ENCODE data around the gene SHE. TPM values are rescaled to one million over a fixed set of nuclear protein-coding genes. Genes with fewer than 3 reads are reported as not detected.
A peak's percentile ranks its signal among the peaks of the same experiment; 100 is the strongest.

SHE gene
- total RNA-seq, 1 experiment from 2014 or later: 0.11 TPM

DNA sequence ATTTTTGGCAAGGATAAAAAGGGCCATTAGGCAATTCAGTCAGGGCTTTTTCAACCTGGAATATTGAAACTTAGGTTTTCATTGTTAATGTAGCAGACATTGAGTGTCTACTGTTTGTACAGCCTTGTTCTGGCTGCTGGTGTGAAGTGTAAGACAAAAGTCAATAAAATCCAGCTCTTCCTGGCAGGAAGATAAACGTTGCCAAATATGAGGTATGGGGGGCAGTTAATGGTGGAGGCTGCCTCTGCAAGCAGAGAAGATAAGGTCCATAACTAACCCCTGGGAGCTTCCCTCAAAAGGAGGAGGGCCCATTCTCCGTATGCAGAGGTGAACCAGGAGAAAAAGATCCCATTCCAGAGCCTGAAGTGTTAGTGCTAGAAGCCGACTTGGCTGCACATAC, 19.5 kb upstream of the SHE start:
- in situ Hi-C loops (cut with HindIII; ENCODE audit: low pct_unique_long_range_greater_than_20kb, low sequenced_read_pairs): no loop called here
- no peak for DNase-seq (ENCODE audit: low read depth, low spot score)

DNA sequence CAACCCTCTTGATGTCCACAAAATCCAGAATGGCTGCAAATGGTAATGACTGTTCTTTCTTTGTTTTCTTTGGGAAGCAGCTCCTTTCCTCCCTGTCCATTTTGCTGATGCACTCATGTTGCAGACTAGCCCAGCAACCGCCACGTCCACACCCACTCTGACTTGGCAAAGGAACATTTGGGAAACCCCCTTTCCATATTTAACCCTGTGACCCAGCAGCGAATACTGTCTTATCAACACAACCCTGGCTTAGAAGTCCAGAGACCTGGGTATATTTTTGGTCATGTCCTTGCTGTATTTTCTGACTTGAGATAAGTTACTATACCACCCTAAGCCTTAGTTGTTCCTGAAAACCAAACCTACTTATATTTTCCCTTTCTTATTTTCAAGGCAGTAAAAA, 18.1 kb upstream of the SHE start:
- in situ Hi-C loops (cut with HindIII; ENCODE audit: low pct_unique_long_range_greater_than_20kb, low sequenced_read_pairs): no loop called here

DNA sequence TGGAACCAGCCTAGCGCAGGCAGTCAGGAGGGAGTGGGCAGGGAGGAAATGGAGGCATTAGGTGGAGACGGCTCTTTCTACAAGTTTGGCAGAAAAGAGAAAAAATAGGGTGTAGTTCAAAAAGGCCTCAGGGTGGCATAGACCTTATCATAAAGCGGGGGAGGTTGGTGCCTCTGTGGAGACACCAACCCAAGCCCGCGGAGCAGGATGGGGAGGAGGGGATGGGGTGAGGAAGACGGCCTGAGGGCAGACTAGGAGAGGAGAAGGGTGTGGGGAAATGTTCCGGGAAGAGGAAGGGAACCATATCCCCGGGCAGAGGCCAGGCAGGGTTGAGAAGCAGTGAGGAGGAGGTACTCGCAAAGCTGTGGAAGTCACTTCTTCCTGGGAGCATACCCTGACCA, 17.4 kb upstream of the SHE start:
- DNase-seq (ENCODE audit: low read depth, low spot score): no peak
- in situ Hi-C loops (cut with HindIII; ENCODE audit: low pct_unique_long_range_greater_than_20kb, low sequenced_read_pairs): no loop called here

More for the DNA sequence above, 18.1 kb upstream of the SHE start:
- DNase-seq (ENCODE audit: low read depth, low spot score): no peak

DNA sequence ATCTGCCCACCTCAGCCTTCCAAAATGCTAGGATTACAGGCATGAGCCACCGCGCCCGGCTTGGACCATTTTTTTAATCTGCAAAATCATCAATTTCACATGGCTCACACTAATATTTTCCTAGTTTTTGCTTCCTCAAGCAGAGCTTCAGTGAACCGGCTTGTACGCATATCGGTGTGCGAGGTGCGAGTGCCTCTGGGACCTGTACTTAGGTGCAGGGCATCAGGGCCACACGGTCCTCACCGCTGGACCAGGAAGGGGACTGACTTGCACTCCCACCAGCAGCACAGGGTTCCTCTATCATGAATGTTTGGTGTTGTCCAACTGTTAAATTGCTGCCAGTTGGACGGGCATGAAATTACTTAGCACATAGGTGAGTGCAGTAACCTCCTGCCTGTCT, 15.4 kb upstream of the SHE start:
- in situ Hi-C loops (cut with HindIII; ENCODE audit: low pct_unique_long_range_greater_than_20kb, low sequenced_read_pairs): no loop called here
- no peak for DNase-seq (ENCODE audit: low read depth, low spot score)

DNA sequence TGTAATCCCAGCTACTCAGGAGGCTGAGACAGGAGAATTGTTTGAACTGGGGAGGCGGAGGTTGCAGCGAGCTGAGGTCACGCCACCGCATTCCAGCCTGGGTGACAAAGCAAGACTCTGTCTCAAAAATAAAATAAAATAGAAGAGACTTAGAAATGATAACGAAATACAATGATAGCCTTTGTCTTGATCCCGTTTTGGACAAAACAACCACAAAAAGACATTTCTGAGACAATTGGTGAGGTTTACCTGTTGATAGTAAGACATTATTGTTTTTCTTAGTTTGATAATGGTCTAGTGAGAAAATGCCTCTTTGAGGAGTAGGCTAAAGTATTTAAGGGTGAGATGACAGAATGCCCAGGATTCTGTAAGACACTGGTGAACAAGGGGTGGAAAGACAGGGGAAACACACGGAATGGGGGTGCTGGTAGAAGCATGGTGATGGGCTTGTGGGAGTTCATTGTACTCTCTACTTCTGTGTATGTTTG, 11.9 kb upstream of the SHE start:
- in situ Hi-C loops (cut with HindIII; ENCODE audit: low pct_unique_long_range_greater_than_20kb, low sequenced_read_pairs): no loop called here
- no peak for DNase-seq (ENCODE audit: low read depth, low spot score)

DNA sequence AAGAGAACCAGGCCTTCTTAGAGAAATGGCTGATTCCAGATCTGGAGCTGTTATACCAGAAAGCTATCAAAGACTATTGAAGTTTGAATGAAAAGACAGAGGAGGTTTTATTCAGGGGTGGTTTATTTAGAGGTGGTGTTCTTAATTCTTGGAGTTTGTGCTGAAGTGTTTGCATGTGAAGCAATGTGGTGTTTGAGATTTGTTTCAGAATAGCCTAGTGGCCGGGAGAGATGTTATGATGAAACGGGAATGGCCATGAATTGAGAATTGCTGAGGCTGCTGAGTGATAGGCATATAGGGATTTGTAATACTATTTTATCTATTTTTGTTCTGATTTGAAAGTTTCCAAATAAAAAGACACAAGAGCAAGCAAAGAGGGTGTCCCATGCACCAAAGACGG, 10.5 kb upstream of the SHE start:
- DNase-seq (ENCODE audit: low read depth, low spot score): no peak
- in situ Hi-C loops (cut with HindIII; ENCODE audit: low pct_unique_long_range_greater_than_20kb, low sequenced_read_pairs): no loop called here

DNA sequence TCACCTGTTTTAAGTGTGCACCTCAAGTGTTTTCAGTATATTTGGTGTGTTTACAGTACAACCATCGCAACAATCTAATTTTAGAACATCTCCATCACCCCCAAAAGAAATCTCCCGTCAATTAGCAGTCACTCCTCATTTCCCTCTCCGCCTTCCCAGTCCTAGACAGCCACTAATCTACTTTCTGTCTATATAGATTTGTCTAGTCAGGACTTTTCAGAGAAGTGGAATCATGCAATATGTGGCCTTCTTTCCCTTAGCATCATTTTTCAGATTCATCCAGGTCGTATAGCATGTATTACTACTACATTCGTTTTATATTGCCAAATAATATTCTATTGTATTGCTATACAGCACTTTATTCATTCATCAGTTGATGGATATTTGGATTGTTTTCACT, 1.7 kb upstream of the SHE start:
- in situ Hi-C loops (cut with HindIII; ENCODE audit: low pct_unique_long_range_greater_than_20kb, low sequenced_read_pairs): no loop called here
- no peak for DNase-seq (ENCODE audit: low read depth, low spot score)

DNA sequence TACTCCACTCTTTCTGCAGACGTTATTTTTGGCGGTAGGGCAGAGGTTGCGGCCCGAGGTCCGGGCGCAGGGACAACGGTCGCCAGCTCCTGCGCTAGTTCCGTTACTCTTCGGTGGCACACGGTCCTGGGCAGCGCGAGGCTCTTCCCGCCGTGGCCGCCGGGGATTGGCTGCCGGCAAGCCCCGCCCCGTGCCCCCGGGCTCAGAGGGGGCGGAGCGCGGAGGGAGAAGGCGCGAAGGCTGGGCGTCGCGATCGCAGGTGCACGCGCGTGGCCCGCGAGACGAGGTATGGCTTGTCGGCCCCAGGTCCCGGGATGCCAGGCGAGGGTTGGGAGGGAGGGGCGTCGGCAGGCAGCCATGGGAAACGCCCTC, 518 bp upstream of the SHE start:
- no peak for DNase-seq (ENCODE audit: low read depth, low spot score)
- in situ Hi-C loops (cut with HindIII; ENCODE audit: low pct_unique_long_range_greater_than_20kb, low sequenced_read_pairs): no loop called here

DNA sequence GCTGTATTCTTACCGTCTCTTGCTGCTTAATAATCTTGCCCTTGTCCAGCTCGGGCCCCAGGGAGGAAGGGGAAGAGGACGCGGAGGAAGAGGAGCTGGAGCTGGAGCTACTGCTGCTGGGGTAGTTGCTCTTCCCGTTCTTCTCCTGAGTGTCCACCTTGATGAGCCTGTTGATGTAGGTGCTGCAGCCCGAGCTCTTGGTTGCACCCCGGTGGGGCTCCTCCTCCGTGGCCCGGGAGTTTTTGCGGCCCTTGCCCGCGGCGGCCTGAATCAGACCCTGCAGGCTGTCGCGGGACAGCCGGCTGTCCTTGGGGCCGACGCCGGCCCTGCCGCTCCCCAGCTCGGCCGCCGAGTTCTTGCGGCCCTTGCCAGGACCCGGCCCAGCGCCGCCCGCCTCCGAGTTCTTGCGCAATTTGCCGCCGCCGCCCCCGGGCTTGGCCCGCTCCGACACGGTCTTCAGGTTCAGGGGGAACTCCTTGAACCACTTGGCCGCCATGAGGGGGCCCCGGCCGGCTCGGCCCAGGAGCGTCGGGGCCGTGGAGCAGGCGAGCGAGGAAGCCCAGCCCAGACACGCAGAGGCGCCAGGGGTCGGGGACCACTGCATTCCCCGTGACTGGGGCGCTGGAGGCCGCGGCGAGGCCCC, 668 bp downstream of the SHE start:
- in situ Hi-C loops (cut with HindIII; ENCODE audit: low pct_unique_long_range_greater_than_20kb, low sequenced_read_pairs): no loop called here
- DNase-seq (ENCODE audit: low read depth, low spot score): no peak

DNA sequence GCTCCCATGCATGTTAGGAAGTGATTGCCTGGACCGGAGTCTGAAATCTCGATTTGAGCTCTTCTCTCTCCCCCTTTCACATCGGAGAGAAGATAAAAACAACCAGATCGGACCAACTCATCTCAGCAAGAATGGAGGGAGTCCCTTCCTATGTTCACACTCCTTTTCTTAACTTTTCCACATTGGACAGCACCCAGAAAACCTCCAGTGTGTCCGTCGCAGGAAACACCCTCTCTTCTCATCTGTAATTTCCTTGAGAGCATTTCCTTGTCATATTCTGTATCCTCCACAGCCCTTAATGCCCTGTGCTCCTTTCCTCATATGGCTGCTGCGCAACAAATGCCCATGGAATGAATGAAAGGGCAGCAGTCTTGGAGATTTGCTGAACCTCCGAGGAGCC, 1.7 kb downstream of the SHE start:
- in situ Hi-C loops (cut with HindIII; ENCODE audit: low pct_unique_long_range_greater_than_20kb, low sequenced_read_pairs): no loop called here
- no peak for DNase-seq (ENCODE audit: low read depth, low spot score)

DNA sequence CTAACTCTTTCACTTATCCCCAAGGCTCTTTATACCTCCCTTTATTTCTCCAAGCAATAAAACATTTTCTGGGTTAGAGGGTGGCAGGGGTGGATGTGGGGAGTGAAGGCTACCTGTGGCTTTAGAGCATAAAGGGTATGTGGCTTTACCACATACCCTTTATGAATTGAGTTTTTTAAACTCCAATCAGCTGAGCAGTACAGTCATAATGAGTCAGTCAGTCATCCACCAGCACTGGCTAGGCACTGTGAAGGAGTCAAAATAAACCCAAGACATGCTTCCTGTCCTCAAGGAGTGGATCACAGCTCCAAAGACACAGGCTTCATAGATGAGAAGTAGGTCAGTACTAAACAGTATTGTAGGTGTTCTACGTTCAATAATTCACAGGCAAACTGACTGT, 2.8 kb downstream of the SHE start:
- in situ Hi-C loops (cut with HindIII; ENCODE audit: low pct_unique_long_range_greater_than_20kb, low sequenced_read_pairs): no loop called here
- peak; percentile 52 for DNase-seq (ENCODE audit: low read depth, low spot score)

DNA sequence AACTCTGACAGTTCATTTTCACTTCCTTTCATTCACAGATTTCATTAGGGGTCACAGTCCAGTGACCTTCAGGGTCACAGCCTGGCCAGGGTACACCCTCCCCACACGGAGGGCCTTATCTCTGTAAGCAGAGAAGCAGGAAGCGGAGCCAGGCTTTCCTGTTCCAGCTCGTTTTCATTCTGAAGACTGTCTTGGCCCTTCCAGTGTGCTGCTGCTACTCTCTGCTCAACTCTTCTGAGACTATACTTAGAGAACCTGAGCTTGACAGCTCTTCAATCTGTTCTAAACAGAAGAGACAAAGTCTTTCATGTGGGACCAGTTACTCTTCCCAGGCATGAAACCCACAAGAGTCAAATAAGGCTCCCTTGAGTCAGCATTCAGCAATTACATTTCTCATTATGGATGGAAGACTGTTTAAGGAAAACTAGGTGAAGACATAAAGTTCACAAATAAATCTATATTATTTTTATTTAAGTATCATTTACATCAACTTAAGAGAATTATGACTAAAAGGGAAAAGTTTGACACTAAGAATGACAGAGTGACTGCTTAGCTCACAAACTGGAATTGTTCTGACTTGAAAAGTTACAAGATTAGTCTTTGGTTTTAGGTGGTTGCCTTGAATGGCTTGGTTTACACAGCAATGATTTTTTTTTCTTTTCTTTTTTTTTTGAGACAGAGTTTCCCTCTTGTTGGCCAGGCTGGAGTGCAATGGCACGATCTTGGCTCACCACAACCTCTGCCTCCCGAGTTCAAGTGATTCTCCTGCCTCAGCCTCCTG, 5.0 kb downstream of the SHE start:
- peak; percentile 26 for DNase-seq (ENCODE audit: low read depth, low spot score)
- in situ Hi-C loops (cut with HindIII; ENCODE audit: low pct_unique_long_range_greater_than_20kb, low sequenced_read_pairs): no loop called here

DNA sequence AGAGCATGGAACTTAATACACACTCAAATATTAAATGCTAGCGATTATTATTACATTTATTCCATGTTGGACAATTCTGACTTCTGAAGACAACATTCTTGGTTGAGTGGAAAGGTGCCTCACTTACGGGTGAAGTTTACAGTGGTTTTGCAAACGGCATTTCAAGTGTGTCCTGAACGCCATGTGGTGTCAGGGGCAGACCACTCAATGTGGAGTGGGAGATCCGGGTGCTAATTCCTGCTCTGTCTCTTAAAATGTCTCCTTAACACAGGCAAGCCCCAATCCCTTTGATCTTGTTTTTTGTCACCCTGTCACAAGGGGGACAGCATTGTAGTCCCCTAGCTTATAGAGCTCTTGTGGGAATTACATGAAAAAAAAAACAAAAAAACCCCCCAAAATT, 5.8 kb downstream of the SHE start:
- no peak for DNase-seq (ENCODE audit: low read depth, low spot score)
- in situ Hi-C loops (cut with HindIII; ENCODE audit: low pct_unique_long_range_greater_than_20kb, low sequenced_read_pairs): no loop called here

DNA sequence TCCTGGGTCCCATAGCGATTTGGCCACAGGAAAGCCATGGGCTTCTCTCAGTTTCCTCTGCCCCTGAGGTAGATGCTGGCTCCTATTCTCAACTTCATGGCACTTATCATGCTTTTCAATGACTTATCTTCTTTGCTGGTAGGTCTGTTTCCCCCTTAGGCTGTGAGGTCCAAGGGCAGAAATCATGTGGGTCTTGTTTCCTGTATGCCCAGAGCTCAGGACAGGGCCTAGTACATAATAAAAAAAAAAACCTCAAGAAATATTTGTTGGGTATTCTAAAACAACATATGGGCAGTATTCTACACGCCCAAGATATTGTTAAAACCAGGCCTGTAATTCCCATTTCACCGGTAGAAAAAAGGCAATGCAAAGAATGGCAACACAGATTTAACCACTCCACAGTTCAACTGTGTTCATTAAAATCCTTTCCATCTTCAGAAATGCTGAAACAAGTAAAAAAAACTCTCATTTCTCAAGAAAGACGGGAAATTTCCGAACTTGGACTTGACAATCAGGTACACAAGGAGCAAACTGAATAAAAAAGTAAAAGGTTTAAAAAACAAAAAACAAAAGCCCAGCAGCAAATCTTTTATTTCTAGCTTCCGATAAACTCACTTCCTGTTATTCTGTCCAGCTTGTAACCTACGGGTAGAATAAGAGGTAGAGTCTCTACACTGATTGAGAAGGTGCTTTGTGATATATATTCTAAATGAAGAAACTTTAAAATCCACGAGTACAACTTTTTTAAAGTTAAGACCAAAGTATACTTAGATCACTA, 6.5 kb downstream of the SHE start:
- in situ Hi-C loops (cut with HindIII; ENCODE audit: low pct_unique_long_range_greater_than_20kb, low sequenced_read_pairs): no loop called here
- no peak for DNase-seq (ENCODE audit: low read depth, low spot score)

DNA sequence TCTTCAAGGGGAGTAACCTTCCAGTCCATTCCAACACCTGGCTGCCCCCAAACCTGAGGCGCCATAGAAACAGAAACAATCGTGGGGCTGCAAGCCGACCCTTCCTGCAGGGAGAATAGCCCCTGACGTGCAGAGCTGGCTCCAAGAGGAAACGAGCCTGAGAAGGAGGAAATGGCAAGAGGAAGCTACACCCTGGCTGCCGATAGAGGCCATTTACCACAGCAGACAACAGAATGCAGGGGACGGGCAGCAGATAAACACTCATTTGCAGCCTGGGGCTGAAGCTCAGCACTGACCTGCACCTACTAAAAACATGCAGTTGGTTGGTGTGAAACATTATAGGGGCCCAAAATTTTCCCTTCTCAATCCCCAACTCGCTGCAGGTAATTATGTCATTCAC, 8.9 kb downstream of the SHE start:
- DNase-seq (ENCODE audit: low read depth, low spot score): no peak
- in situ Hi-C loops (cut with HindIII; ENCODE audit: low pct_unique_long_range_greater_than_20kb, low sequenced_read_pairs): no loop called here

DNA sequence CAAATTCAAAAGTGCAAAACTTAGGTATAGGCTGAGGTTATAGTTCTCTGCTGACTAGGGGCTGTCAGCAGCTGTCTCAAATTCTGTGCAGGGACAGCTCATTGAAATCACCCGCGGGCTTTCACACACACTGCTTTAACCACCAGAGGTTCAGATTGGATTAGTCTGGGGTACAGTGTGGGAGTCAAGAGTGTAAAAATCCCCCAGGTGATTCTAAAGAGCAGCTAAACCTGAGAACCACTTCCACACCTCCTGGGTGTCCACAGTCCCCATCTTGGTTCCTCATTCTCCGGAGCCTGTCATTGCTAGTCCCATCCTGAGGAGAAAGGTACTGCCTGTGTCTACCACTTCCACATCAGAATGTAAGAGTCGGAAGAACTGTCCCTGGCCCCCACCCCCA, 10.1 kb downstream of the SHE start:
- in situ Hi-C loops (cut with HindIII; ENCODE audit: low pct_unique_long_range_greater_than_20kb, low sequenced_read_pairs): no loop called here
- no peak for DNase-seq (ENCODE audit: low read depth, low spot score)

DNA sequence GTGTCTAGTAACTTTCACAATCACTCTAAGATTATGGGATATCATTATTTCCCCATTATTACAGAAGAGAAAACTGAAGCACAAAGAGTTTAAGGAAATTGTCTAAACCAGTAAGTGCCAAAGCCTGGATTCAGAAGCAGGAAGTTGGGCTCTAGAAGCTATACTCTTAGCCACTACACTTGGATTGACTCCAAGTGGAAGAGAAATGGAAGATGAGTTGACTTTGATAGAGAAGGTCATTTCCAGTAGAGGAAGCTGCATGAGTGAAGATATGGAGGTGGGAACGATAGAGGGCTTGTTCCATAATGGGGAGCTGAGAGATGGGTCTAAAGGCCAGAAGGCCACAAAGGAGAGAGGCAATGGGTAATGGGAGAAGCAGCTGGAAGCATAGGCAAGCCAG, 11.9 kb downstream of the SHE start:
- in situ Hi-C loops (cut with HindIII; ENCODE audit: low pct_unique_long_range_greater_than_20kb, low sequenced_read_pairs): no loop called here
- no peak for DNase-seq (ENCODE audit: low read depth, low spot score)

DNA sequence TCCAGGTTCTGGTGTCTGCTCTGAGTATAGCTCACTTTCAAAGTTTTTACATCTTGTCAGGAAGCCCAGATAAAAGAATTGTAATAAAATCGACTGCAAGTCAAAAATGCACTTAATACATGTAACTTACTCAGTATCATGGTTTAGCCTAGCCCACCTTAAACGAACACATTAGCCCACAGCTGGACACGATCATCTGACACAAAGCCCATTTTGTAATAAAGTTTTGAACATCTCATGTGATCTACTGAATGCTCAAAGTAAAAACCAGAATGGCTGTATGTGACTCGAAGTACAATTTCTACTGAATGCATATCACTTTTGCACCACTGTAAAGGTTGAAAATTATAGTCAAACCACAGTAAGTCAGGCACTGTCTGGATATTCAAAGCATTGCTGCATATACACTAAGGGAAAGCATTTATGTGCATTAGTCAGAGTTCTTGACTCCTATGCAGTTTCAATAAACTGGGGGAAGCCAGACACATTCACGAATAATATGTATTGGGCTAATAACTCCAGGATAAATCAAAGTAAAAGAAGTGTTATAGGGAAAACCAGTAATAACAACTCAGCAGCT, 12.4 kb downstream of the SHE start:
- no peak for DNase-seq (ENCODE audit: low read depth, low spot score)
- in situ Hi-C loops (cut with HindIII; ENCODE audit: low pct_unique_long_range_greater_than_20kb, low sequenced_read_pairs): no loop called here

Data from SK-MEL-5 (cell line).